Measurements from ENCODE around the gene MLEC. TPM values are rescaled to one million over a fixed set of nuclear protein-coding genes. Genes with fewer than 3 reads are reported as not detected.

Gene MLEC
- total and polyA plus RNA-seq, 2 of the 13 experiments (the other 11 are each of a cell fraction or from before 2014, with no cell fraction given): 49.8 to 156 TPM

- TF ChIP-seq LBX2 (CRISPR knock-in tag; IDR thresholded peaks at IDR 0.05; ENCODE audit: borderline replicate concordance) (0 out of 2 replicates have a peak, but pooled peaks have one; percentile 48), SAFB2 (CRISPR knock-in tag; IDR thresholded peaks at IDR 0.05; ENCODE audit: borderline replicate concordance, low read depth) (no peak), HOXA9 (CRISPR knock-in tag; IDR thresholded peaks at IDR 0.05; ENCODE audit: borderline replicate concordance) (peak; percentile 60; the same call in 1 of the 2 replicates), POLR2G (IDR thresholded peaks at IDR 0.05; ENCODE audit: low read depth, low read length) (no peak), ARID4A (CRISPR knock-in tag; IDR thresholded peaks at IDR 0.05; ENCODE audit: borderline replicate concordance) (peak; percentile 55; the same call in 1 of the 2 replicates), HDAC1 (CRISPR knock-in tag; IDR thresholded peaks at IDR 0.05) (no peak), ZSCAN30 (CRISPR knock-in tag; IDR thresholded peaks at IDR 0.05) (no peak), NBN (conservative IDR thresholded peaks at IDR 0.05) (no peak), TEAD2 (CRISPR knock-in tag; IDR thresholded peaks at IDR 0.05) (no peak), RERE (CRISPR knock-in tag; IDR thresholded peaks at IDR 0.05; ENCODE audit: low read depth) (no peak), ZFP36 (IDR thresholded peaks at IDR 0.05; ENCODE audit: borderline replicate concordance, low read depth, low read length, partially characterized antibody) (no peak), ZNF652 (CRISPR knock-in tag; IDR thresholded peaks at IDR 0.05; ENCODE audit: borderline replicate concordance, low read depth) (no peak), PLRG1 (conservative IDR thresholded peaks at IDR 0.05) (no peak), GATA4 (IDR thresholded peaks at IDR 0.05; ENCODE audit: borderline replicate concordance, low read depth) (no peak), GTF3A (CRISPR knock-in tag; conservative IDR thresholded peaks at IDR 0.05) (no peak), ZNF280B (CRISPR knock-in tag; IDR thresholded peaks at IDR 0.05; ENCODE audit: borderline replicate concordance) (no peak)
Observed at GRCh38 chr12:120640861-120641833, 45.8 kb upstream of the MLEC start (continued).
